ENCODE results near the gene LMF1. TPM values are rescaled to one million over a fixed set of nuclear protein-coding genes. Genes with fewer than 3 reads are reported as not detected.

LMF1 gene
- total and polyA plus RNA-seq, 9 of the 15 experiments (the other 6 are each of a cell fraction or from before 2014, with no cell fraction given), result 0.11 to 1.6 (median 0.55) TPM; not detected in 1

- BruUV-seq (replicated peaks), result no TSS peak
- ChIA-PET CTCF (ENCODE audit: low intra/inter-chr PET ratio) (no interaction called here), POLR2A (no interaction called here)
- intact Hi-C loops (cut with micrococcal nuclease) (no loop called here), in situ Hi-C loops (cut with MboI) (no loop called here)
- FAIRE-seq, result no peak
- Histone ChIP-seq H3K79me2 (ENCODE audit: control insufficient read depth, insufficient read depth, low read length) (no peaks in the 10 kb centered on the region), H3K9ac (ENCODE audit: insufficient read depth in 1 of 2, low read depth in 2 of 2, low read length in 2 of 2) (no peak overlapping the region), H3K4me1 (replicated peaks in 1 of 2; ENCODE audit: control insufficient read depth in 2 of 2, insufficient read depth in 2 of 2, low read length in 2 of 2) (peaks cover 0 to 52% of the 10 kb centered on the region in 2 experiments; a peak in 2 of 5 replicates), H3K27ac (ENCODE audit: extremely low read depth, low read depth, low read length) (no peak overlapping the region), H3K4me2 (ENCODE audit: insufficient read depth, low read length) (no peak overlapping the region), H3K36me3 (ENCODE audit: control insufficient read depth, insufficient read depth, low read length) (no peaks in the 10 kb centered on the region), H3K9me1 (ENCODE audit: control insufficient read depth, insufficient read depth, low read length) (no peaks in the 10 kb centered on the region), H3K4me3 (no peak overlapping the region), H3K27me3 (ENCODE audit: control insufficient read depth in 2 of 2, insufficient read depth in 2 of 2, low read length in 2 of 2) (peaks cover 34 to 94% of the 10 kb centered on the region in 2 experiments; a peak in 4 of 5 replicates), H2AFZ (ENCODE audit: low read depth, low read length) (no peak overlapping the region), H4K20me1 (replicated peaks; ENCODE audit: control insufficient read depth, insufficient read depth, low read length) (peaks cover 33% of the 10 kb centered on the region), H3K9me3 (replicated peaks; ENCODE audit: control insufficient read depth, insufficient read depth, low read depth, low read length) (no peaks in the 10 kb centered on the region)
- no peak for TF ChIP-seq ETV1 (tag; conservative IDR thresholded peaks at IDR 0.05; ENCODE audit: low read depth)
- TF ChIP-seq, protein P1, sequence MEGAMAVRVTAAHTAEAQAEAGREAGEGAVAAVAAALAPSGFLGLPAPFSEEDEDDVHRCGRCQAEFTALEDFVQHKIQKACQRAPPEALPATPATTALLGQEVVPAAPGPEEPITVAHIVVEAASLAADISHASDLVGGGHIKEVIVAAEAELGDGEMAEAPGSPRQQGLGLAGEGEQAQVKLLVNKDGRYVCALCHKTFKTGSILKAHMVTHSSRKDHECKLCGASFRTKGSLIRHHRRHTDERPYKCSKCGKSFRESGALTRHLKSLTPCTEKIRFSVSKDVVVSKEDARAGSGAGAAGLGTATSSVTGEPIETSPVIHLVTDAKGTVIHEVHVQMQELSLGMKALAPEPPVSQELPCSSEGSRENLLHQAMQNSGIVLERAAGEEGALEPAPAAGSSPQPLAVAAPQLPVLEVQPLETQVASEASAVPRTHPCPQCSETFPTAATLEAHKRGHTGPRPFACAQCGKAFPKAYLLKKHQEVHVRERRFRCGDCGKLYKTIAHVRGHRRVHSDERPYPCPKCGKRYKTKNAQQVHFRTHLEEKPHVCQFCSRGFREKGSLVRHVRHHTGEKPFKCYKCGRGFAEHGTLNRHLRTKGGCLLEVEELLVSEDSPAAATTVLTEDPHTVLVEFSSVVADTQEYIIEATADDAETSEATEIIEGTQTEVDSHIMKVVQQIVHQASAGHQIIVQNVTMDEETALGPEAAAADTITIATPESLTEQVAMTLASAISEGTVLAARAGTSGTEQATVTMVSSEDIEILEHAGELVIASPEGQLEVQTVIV (CRISPR knock-in tag; IDR thresholded peaks at IDR 0.05; ENCODE audit: borderline replicate concordance), result no peak
- peak in 1 of 2 experiments; percentile 32; a peak in 1 of 4 replicates for TF ChIP-seq RAD21 (CRISPR knock-in tag; conservative IDR thresholded peaks at IDR 0.05 in 1 of 2, IDR thresholded peaks at IDR 0.05 in 1 of 2)
- TF ChIP-seq FIP1L1 (IDR thresholded peaks at IDR 0.05; ENCODE audit: low read depth, low read length, poor library complexity, severe bottlenecking), result peak; percentile 34
- TF ChIP-seq, protein P2, sequence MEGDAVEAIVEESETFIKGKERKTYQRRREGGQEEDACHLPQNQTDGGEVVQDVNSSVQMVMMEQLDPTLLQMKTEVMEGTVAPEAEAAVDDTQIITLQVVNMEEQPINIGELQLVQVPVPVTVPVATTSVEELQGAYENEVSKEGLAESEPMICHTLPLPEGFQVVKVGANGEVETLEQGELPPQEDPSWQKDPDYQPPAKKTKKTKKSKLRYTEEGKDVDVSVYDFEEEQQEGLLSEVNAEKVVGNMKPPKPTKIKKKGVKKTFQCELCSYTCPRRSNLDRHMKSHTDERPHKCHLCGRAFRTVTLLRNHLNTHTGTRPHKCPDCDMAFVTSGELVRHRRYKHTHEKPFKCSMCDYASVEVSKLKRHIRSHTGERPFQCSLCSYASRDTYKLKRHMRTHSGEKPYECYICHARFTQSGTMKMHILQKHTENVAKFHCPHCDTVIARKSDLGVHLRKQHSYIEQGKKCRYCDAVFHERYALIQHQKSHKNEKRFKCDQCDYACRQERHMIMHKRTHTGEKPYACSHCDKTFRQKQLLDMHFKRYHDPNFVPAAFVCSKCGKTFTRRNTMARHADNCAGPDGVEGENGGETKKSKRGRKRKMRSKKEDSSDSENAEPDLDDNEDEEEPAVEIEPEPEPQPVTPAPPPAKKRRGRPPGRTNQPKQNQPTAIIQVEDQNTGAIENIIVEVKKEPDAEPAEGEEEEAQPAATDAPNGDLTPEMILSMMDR (IDR thresholded peaks at IDR 0.05 in 2 of 3, conservative IDR thresholded peaks at IDR 0.05 in 1 of 3; ENCODE audit: insufficient read depth in 2 of 3, low read depth in 1 of 3, low read length in 3 of 3), result peak; percentile 39 to 46 (median 42); a peak in 4 of 6 replicates
- DNase-seq (ENCODE audit: extremely low read depth in 1 of 4, low spot score in 3 of 4), result peak; percentile 36 to 72 (median 60)
- peak; percentile 83 for ATAC-seq
- 26% methylated on average over 11 of the region's 24 CpGs for WGBS (ENCODE audit: insufficient coverage, low coverage, missing lambda C conversion rate)
Measured at GRCh38 chr16:894841-895240, 75.9 kb downstream of the LMF1 start.

Data from K562 (cell line).